Aorta (tissue), 5 donors: Measurements from ENCODE around the gene VPS50. TPM values are rescaled to one million over a fixed set of nuclear protein-coding genes. Genes with fewer than 3 reads are reported as not detected.

Experiments used
- ATAC-seq: fragments of 200-7000 bp; cut with Tn5 transposase; one replicate; pipeline ENCODE4 v1.9.1; 2022; ENCODE audit warnings: moderate library complexity; ENCODE audit not compliant: low FRiP score
- DNase-seq, 2 donors: peaks; one replicate each; pipeline ENCODE4 v3.0.0-alpha.2; 2020
- H3K27ac ChIP-seq, 2 donors: one replicate each; pipeline ENCODE4 v1.5.1; 2013; ENCODE audit warnings: low read length in 2 of 2, mild to moderate bottlenecking in 2 of 2, moderate library complexity in 2 of 2, control low read depth in 1 of 2, inconsistent platforms in 1 of 2, low read depth in 1 of 2
- H3K27me3 ChIP-seq, 2 donors: one replicate each; pipeline ENCODE4 v1.6.1; 2013; ENCODE audit warnings: control low read depth in 1 of 2, low read length in 1 of 2, mild to moderate bottlenecking in 1 of 2, moderate library complexity in 1 of 2; ENCODE audit not compliant: insufficient read depth in 2 of 2, control insufficient read depth in 1 of 2
- H3K36me3 ChIP-seq, 2 donors: one replicate each; pipeline ENCODE4 v1.6.1; 2013; ENCODE audit warnings: control low read depth in 1 of 2, low read length in 1 of 2, mild to moderate bottlenecking in 1 of 2; ENCODE audit not compliant: insufficient read depth in 2 of 2, control insufficient read depth in 1 of 2
- H3K4me1 ChIP-seq, 2 donors: one replicate each; pipeline ENCODE4 v1.6.1; 2013; ENCODE audit warnings: low read length in 2 of 2, control low read depth in 1 of 2, mild to moderate bottlenecking in 1 of 2, moderate library complexity in 1 of 2; ENCODE audit not compliant: insufficient read depth in 2 of 2, control insufficient read depth in 1 of 2
- H3K4me3 ChIP-seq, 2 donors: one replicate each; pipeline ENCODE4 v1.5.1; 2013; ENCODE audit warnings: low read length in 2 of 2, control low read depth in 1 of 2, mild to moderate bottlenecking in 1 of 2
- H3K9me3 ChIP-seq: one replicate; pipeline ENCODE4 v1.6.1; 2013; ENCODE audit warnings: mild to moderate bottlenecking, low read length; ENCODE audit not compliant: control insufficient read depth
- WGBS, 2 donors: extraction: QIAGEN DNeasy Blood & Tissue Kit; methylation state at CpG; one replicate each; pipeline ENCODE4 v1.1.7; 2013; 5-methylcytosine and 5-hydroxymethylcytosine counted together
- intact Hi-C, 2 donors: fragments of 100-400 bp; cut with DNase I; formaldehyde crosslinking; loops; one replicate each; pipeline versions ENCODE4 v1.14.2 to v1.15.0; 2022
- polyA plus RNA-seq, 2 donors: library from polyadenylated mRNA; stranded (reverse); fragments of 200-250 nt; gene quantifications; one replicate each; pipeline ENCODE4 v1.2.3, GENCODE V29; 2013
- total RNA-seq, 2 donors: library from RNA; stranded (reverse); fragmentation: NEBNext Ultra II Directional; extraction: Animal tissue kit (Norgen Biotek cat#: 25700); gene quantifications; one replicate each; pipeline ENCODE4 v1.2.1, GENCODE V29; 2021
- donor health status: healthy with polysubstance abuse.
- donor health status: Bipolar disorder and iron deficiency.
- donor health status: DM: no; HTN: no; CAD: no.
- donor health status: DM: no; HTN: no; CAD: no.
- donor health status: DM: yes; HTN: yes; CAD: no.

Gene VPS50
- total and polyA plus RNA-seq, 4 donors, result 7.9 to 28.9 (median 13.9) TPM

- ATAC-seq (no peak), DNase-seq (no peak)
- Histone ChIP-seq H3K9me3 (no peaks in the 10 kb centered on the region), H3K27ac (no peak overlapping the region), H3K36me3 (no peaks in the 10 kb centered on the region), H3K4me1 (no peaks in the 10 kb centered on the region), H3K4me3 (no peak overlapping the region), H3K27me3 (peaks cover 0 to 1% of the 10 kb centered on the region in 2 donors)
- intact Hi-C loops, result no loop called here
- 49 to 57% methylated on average over 2 of the region's 2 CpGs for WGBS, 2 donors
Observed at GRCh38 chr7:93205046-93205445, 27.1 kb upstream of the VPS50 start.

GRCh38 chr7:93211228-93211818, 20.8 kb upstream of the VPS50 start:
- Histone ChIP-seq H3K9me3 (no peaks in the 10 kb centered on the region), H3K36me3 (no peaks in the 10 kb centered on the region), H3K27me3 (peaks cover 0 to 1% of the 10 kb centered on the region in 2 donors), H3K4me1 (no peaks in the 10 kb centered on the region), H3K27ac (no peak overlapping the region), H3K4me3 (no peak overlapping the region)
- DNase-seq (no peak), ATAC-seq (no peak)
- WGBS, 2 donors, result 75 to 76% methylated on average over 5 of the region's 5 CpGs
- intact Hi-C loops, result no loop called here

- no peaks in the 10 kb centered on the region for H3K36me3 ChIP-seq
- H3K9me3 ChIP-seq, result no peaks in the 10 kb centered on the region
- H3K27ac ChIP-seq, result no peak overlapping the region
- H3K27me3 ChIP-seq, result peaks cover 0 to under 1% of the 10 kb centered on the region in 2 donors
- intact Hi-C loops, result no loop called here
- no peak overlapping the region for H3K4me3 ChIP-seq
- ATAC-seq (no peak), DNase-seq (no peak)
- 44 to 45% methylated on average over 1 of the region's 1 CpG for WGBS, 2 donors
- no peaks in the 10 kb centered on the region for H3K4me1 ChIP-seq
Observed at GRCh38 chr7:93212881-93213280, 19.3 kb upstream of the VPS50 start.

GRCh38 chr7:93218997-93219827, 13.0 kb upstream of the VPS50 start:
- no peak overlapping the region for H3K27ac ChIP-seq
- 75 to 76% methylated on average over 10 of the region's 10 CpGs for WGBS, 2 donors
- H3K9me3 ChIP-seq, result no peaks in the 10 kb centered on the region
- intact Hi-C loops, result no loop called here
- H3K36me3 ChIP-seq, result no peaks in the 10 kb centered on the region
- peaks cover 0 to 2% of the 10 kb centered on the region in 2 donors for H3K27me3 ChIP-seq
- ATAC-seq, result no peak
- no peak for DNase-seq
- no peaks in the 10 kb centered on the region for H3K4me1 ChIP-seq
- no peak overlapping the region for H3K4me3 ChIP-seq

- ATAC-seq (no peak), DNase-seq (no peak)
- Histone ChIP-seq H3K9me3 (no peaks in the 10 kb centered on the region), H3K27ac (no peak overlapping the region), H3K27me3 (peaks cover 0 to 2% of the 10 kb centered on the region in 2 donors), H3K36me3 (no peaks in the 10 kb centered on the region), H3K4me3 (no peak overlapping the region), H3K4me1 (no peaks in the 10 kb centered on the region)
- intact Hi-C loops, result no loop called here
- 52 to 57% methylated on average over 1 of the region's 1 CpG for WGBS, 2 donors
Observed at GRCh38 chr7:93219868-93220267, 12.3 kb upstream of the VPS50 start.

- Histone ChIP-seq H3K27ac (no peak within 1 kb of the TSS), H3K4me1 (no peaks in the 10 kb centered on the region), H3K9me3 (no peaks in the 10 kb centered on the region), H3K4me3 (no peak within 1 kb of the TSS), H3K36me3 (no peaks in the 10 kb centered on the region), H3K27me3 (no peaks in the 10 kb centered on the region)
- 68 to 71% methylated on average over 2 of the region's 2 CpGs for WGBS, 2 donors
- ATAC-seq, result no peak
- intact Hi-C loops, result no loop called here
- DNase-seq, result no peak
Observed at GRCh38 chr7:93226310-93226709, 5.9 kb upstream of the VPS50 start, which contains the start of gene HEPACAM2. Gene HEPACAM2 (minus strand): TSS chr7:93226469.

- ATAC-seq, result no peak
- Histone ChIP-seq H3K36me3 (no peaks in the 10 kb centered on the region), H3K27me3 (no peaks in the 10 kb centered on the region), H3K4me3 (no peak overlapping the region), H3K4me1 (no peaks in the 10 kb centered on the region), H3K27ac (no peak overlapping the region), H3K9me3 (no peaks in the 10 kb centered on the region)
- 0 to 2% methylated on average over 2 of the region's 2 CpGs for WGBS, 2 donors
- no peak for DNase-seq
- intact Hi-C loops, result no loop called here
Observed at GRCh38 chr7:93228302-93228701, 3.9 kb upstream of the VPS50 start.

GRCh38 chr7:93231259-93231658, 907 bp upstream of the VPS50 start:
- Histone ChIP-seq H3K4me1 (peaks cover 0 to 3% of the 10 kb centered on the region in 2 donors), H3K9me3 (no peaks in the 10 kb centered on the region), H3K36me3 (no peaks in the 10 kb centered on the region), H3K4me3 (peak overlapping the region; percentile 86 to 98), H3K27ac (no peak overlapping the region), H3K27me3 (no peaks in the 10 kb centered on the region)
- DNase-seq (no peak), ATAC-seq (no peak)
- intact Hi-C loops, result no loop called here
- WGBS, 2 donors, result 53 to 59% methylated on average over 5 of the region's 5 CpGs

GRCh38 chr7:93232673-93233018, 480 bp downstream of the VPS50 start:
- ATAC-seq, result no peak
- intact Hi-C loops, result no loop called here
- 0 to 1% methylated on average over 8 of the region's 8 CpGs for WGBS, 2 donors

More at GRCh38 chr7:93232673-93233018, 480 bp downstream of the VPS50 start:
- Histone ChIP-seq H3K36me3 (no peaks in the 10 kb centered on the region), H3K4me1 (peaks cover 0 to 3% of the 10 kb centered on the region in 2 donors), H3K27ac (no peak overlapping the region), H3K4me3 (peak overlapping the region; percentile 65 to 86), H3K27me3 (no peaks in the 10 kb centered on the region), H3K9me3 (no peaks in the 10 kb centered on the region)
- DNase-seq, result no peak
